Common myeloid progenitor, CD34-positive (primary cell): Measurements from ENCODE around the gene ATG10.

Experiments
- CTCF ChIA-PET: fragments of 350-600 bp; sonication (Branson Sonifier 250); formaldehyde crosslinking; loops from one replicate; lab custom pipeline; 2021; ENCODE audit warnings: antibody characterized with exemption; lab: Charles Lee
- POLR2A ChIA-PET: fragments of 350-600 bp; sonication (Branson Sonifier 250); formaldehyde crosslinking; loops from one replicate; lab custom pipeline; 2021; ENCODE audit warnings: antibody characterized with exemption; lab: Charles Lee
- DNase-seq, 3 donors: peaks; one replicate each; pipeline versions ENCODE4 v3.0.0 to v3.0.0-alpha.2; 2013
- H3K27ac ChIP-seq, 2 experiments: 1 replicate in 1 of 2; 2 replicates in 1 of 2; pipeline ENCODE4 v1.7.0; 2013; ENCODE audit warnings: inconsistent platforms in 2 of 2, low read length in 2 of 2, mild to moderate bottlenecking in 2 of 2, low read depth in 1 of 2, moderate library complexity in 1 of 2; ENCODE audit not compliant: severe bottlenecking in 2 of 2, insufficient read depth in 1 of 2, poor library complexity in 1 of 2
- H3K27me3 ChIP-seq, 5 experiments: replicated peaks in 2 of 5; 1 replicate in 3 of 5; 2 replicates in 2 of 5; pipeline versions ENCODE4 v1.6.1 to v1.7.0; 2013; ENCODE audit warnings: low read length in 4 of 5, mild to moderate bottlenecking in 2 of 5, moderate library complexity in 2 of 5, inconsistent platforms in 1 of 5; ENCODE audit not compliant: insufficient read depth in 5 of 5, control insufficient read depth in 4 of 5
- H3K36me3 ChIP-seq, 4 experiments: 1 replicate in 2 of 4; 2 replicates in 2 of 4; pipeline versions ENCODE4 v1.6.1 to v1.7.0; 2013; ENCODE audit warnings: low read length in 3 of 4, control low read depth in 1 of 4, mild to moderate bottlenecking in 1 of 4; ENCODE audit not compliant: control insufficient read depth in 4 of 4, insufficient read depth in 4 of 4
- H3K4me1 ChIP-seq, 4 experiments: 1 replicate in 3 of 4; 2 replicates in 1 of 4; pipeline versions ENCODE4 v1.6.1 to v1.7.1; 2013; ENCODE audit warnings: low read length in 3 of 4, mild to moderate bottlenecking in 3 of 4, control low read depth in 1 of 4, inconsistent platforms in 1 of 4, moderate library complexity in 1 of 4; ENCODE audit not compliant: control insufficient read depth in 4 of 4, insufficient read depth in 4 of 4; ENCODE audit errors: control extremely low read depth in 1 of 4
- H3K4me3 ChIP-seq, 7 experiments: 1 replicate in 4 of 7; 2 replicates in 3 of 7; pipeline versions ENCODE4 v1.5.1 to v1.7.0; 2013; ENCODE audit warnings: mild to moderate bottlenecking in 7 of 7, low read length in 6 of 7, moderate library complexity in 6 of 7, inconsistent platforms in 2 of 7, low read depth in 2 of 7, control low read depth in 1 of 7; ENCODE audit not compliant: insufficient read depth in 4 of 7, control insufficient read depth in 1 of 7; ENCODE audit errors: extremely low read depth in 1 of 7
- H3K9me3 ChIP-seq, 5 experiments: 1 replicate in 4 of 5; 2 replicates in 1 of 5; pipeline versions ENCODE4 v1.6.1 to v1.7.1; 2013; ENCODE audit warnings: low read length in 4 of 5, mild to moderate bottlenecking in 2 of 5, inconsistent platforms in 1 of 5, low read depth in 1 of 5, moderate library complexity in 1 of 5; ENCODE audit not compliant: control insufficient read depth in 4 of 5, insufficient read depth in 2 of 5; ENCODE audit errors: control extremely low read depth in 1 of 5
- WGBS: methylation state at CpG from one replicate; pipeline ENCODE4 v1.1.5; 2013; ENCODE audit not compliant: insufficient coverage; 5-methylcytosine and 5-hydroxymethylcytosine counted together

ATG10 gene

DNA sequence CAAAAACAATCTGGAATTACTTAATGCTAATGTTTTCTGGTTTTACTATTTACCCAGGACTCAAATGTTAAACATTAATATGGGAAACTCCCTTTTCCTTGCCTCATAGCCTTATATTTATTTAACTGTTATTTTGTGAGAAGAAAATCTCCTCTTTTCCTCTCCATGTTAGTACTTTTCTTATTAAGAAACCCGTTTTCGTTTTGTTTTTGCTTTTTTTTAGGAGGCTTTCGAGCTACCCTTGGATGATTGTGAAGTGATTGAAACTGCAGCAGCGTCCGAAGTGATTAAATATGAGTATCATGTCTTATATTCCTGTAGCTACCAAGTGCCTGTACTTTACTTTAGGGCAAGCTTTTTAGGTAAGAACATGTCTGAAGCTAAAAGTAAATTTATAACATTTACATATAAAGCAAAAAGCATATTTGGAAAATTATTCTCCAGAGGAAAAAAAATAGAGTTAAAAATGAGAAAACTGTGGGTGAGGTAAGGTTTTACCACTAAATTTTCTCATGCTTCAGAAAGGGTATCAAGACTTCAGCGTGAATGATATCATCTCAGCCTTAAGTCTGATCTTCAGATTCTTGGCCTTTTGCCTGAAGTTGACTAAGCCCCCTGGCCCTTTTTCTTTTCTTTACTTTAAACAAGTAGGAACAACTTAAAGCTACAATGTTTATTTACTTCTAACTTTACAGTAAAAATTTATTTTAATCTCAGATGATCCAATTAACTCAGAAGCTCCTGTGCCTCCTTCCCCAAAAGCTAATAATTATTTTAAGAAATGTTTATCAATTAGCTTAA, 192.6 kb downstream of the ATG10 start:
- H3K9me3 ChIP-seq, result no peaks in the 10 kb centered on the region
- CTCF ChIA-PET, result interaction anchor here (0.9 to 3.2 kb wide), 22 partner anchors 9 to 865 kb away, joined by 3 to 29 read pairs (median 4); no protein-coding TSS in a partner anchor
- H3K27ac ChIP-seq, result no peak overlapping the region
- H3K36me3 ChIP-seq, result peaks cover 0 to 2% (median 1%) of the 10 kb centered on the region in 4 experiments
- no peak overlapping the region for H3K4me3 ChIP-seq
- POLR2A ChIA-PET, result no interaction called here
- peaks cover 0 to 11% (median 5%) of the 10 kb centered on the region in 4 experiments for H3K4me1 ChIP-seq
- H3K27me3 ChIP-seq, result no peaks in the 10 kb centered on the region
- 83% methylated on average over 1 of the region's 6 CpGs for WGBS
- peak in 2 of 3 donors; percentile 34 to 38 for DNase-seq

DNA sequence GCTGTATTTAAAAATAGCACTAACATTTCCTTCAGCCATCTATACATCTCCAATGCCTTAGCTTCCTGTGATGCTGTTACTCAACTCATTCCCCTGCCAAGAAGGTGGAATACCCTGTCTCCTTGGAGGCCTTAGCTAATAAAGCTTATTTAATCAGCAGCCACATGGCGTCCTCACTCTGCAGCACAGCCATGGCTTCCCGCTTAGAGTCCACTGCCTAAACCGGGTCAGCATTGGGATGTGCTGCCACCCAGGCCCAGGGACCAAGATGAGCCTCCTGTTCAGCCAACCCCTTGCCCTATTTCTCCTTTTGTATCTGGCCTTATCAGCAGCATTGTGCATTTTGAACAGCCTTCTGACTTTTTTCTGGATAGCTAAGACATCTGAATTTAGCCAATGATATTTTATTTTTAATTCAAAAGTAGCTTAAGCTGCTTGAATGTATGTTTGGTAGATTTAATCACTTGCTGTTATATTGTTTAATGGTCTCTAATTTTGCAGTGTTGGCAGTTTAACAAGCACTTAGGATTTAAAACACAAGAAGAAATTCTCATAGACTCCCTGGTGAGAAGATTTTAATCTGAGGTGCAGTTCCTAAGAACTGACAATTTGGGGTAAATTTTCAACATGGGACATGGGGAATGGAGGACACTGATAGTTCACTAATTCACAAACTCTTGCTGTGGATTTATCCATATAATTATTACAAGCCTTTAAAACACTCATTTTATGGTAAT, 193.3 kb downstream of the ATG10 start:
- H3K27ac ChIP-seq, result no peak overlapping the region

DNA sequence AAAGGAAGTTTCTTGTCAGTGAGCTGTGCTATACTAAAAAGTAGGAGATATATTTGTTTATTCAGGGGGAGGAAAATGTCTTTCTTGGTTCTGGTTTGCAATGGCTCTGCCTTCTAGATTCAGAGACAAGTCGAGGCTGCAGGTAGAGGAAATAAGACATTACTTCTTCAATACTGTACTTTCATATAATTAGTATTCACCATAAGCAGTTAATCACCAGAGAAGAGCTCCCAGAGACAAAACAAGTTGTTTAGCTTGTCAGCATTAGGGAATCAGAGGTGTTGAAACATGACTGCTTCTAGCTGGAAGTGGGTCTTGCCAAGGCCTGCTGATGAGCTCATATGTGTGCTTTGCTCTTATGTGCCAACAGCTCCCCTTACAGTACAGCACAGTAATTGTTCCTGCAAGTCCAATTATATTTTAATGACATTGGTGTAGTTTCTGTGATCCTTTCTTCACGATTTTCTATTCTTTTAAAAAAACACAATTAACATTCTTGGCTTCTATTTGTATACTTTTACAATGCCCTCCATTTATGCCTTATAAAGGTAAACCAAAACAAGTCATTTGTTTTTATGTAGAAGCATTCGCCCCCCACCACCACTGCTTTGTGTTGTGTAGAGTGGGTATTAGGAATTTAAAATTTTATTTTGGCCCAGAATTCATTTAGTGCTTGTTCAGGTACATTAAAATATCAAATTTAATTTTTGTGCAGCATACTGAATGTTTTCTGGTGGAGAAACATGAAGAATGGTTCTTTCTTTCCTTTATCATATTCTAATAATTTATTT, 194.1 kb downstream of the ATG10 start:
- WGBS, result no CpG with 5 or more reads among the region's 3 CpGs
- DNase-seq, result peak; percentile 89 to 94 (median 94)

More for the DNA sequence above, 193.3 kb downstream of the ATG10 start:
- Histone ChIP-seq H3K27me3 (no peaks in the 10 kb centered on the region), H3K4me3 (no peak overlapping the region), H3K9me3 (no peaks in the 10 kb centered on the region), H3K36me3 (peaks cover 0 to 2% (median 1%) of the 10 kb centered on the region in 4 experiments), H3K4me1 (peaks cover 0 to 11% (median 5%) of the 10 kb centered on the region in 4 experiments)
- 80% methylated on average over 1 of the region's 3 CpGs for whole genome bisulfite sequencing
- ChIA-PET CTCF (interaction anchor here (0.5 to 3.2 kb wide), 38 partner anchors 8 to 866 kb away, joined by 3 to 29 read pairs (median 4); no protein-coding TSS in a partner anchor), POLR2A (no interaction called here)
- no peak for DNase-seq

DNA sequence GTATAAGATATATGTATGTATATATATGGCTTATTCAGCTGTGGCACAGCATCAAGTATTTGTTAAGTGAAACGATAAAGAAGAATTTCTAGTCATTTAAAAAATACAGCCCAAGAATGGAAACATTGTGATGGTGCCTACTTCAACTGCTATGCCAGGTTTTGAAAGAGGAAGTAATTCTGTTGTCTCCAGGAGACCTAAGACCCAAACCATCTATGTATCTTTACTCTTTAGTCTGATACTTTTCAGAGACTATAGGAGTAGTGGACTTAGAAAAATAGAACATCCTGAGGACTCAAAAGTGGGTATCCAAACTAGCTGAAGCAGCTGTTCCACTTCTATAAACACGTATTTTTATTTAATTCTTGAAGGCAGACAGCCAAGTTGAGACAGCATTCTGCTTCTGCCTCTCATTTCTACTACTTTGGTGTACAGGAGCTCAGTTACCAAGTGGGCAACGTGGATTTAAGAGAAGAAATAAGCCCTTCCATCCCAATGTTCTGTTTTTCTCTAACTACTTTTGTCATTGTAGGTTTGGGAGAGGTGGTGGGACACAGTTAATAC, 195.6 kb downstream of the ATG10 start:
- Histone ChIP-seq H3K4me1 (peaks cover 0 to 11% (median 5%) of the 10 kb centered on the region in 4 experiments), H3K36me3 (peaks cover 0 to 2% (median 1%) of the 10 kb centered on the region in 4 experiments), H3K27me3 (no peaks in the 10 kb centered on the region), H3K27ac (no peak overlapping the region), H3K4me3 (no peak overlapping the region), H3K9me3 (no peaks in the 10 kb centered on the region)
- CTCF ChIA-PET, result interaction anchor here (0.7 to 2.3 kb wide), 5 partner anchors 21 to 741 kb away, joined by 3 to 7 read pairs (median 3); no protein-coding TSS in a partner anchor
- POLR2A ChIA-PET, result no interaction called here
- WGBS, result 80% methylated on average over 2 of the region's 3 CpGs
- DNase-seq, result peak in 2 of 3 donors; percentile 43 to 45

More for the DNA sequence above, 194.1 kb downstream of the ATG10 start:
- CTCF ChIA-PET, result interaction anchor here (0.5 to 3.2 kb wide), 31 partner anchors 7 to 746 kb away, joined by 3 to 29 read pairs (median 4); no protein-coding TSS in a partner anchor
- Histone ChIP-seq H3K9me3 (no peaks in the 10 kb centered on the region), H3K36me3 (peaks cover 0 to 2% (median 1%) of the 10 kb centered on the region in 4 experiments), H3K4me1 (peaks cover 0 to 11% (median 5%) of the 10 kb centered on the region in 4 experiments), H3K27ac (no peak overlapping the region), H3K27me3 (no peaks in the 10 kb centered on the region), H3K4me3 (no peak overlapping the region)
- POLR2A ChIA-PET, result no interaction called here

DNA sequence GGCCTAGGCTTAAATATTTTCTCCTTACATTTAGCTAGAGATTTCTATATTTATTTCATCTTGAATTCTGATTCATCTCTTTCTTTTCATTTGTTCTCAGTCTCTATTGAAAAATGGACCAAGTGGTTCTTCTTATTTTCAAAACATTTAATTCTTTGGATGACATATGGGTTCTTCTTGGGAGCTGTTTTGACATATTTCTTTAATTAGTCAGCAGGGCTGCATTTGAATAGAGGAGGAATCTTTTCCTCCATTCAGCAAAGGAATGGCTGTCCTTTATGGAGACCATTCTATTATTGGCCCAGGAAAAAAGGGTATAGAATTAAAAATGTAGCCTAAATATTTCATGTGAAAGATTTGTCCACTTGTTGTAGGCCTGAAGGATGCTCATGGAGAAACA, 196.5 kb downstream of the ATG10 start:
- H3K9me3 ChIP-seq, result no peaks in the 10 kb centered on the region
- no peak overlapping the region for H3K27ac ChIP-seq
- CTCF ChIA-PET, result interaction anchor here (1.0 to 2.3 kb wide), 4 partner anchors 56 to 311 kb away, joined by 3 to 7 read pairs (median 4); no protein-coding TSS in a partner anchor
- POLR2A ChIA-PET, result interaction anchor here (0.6 kb wide), 1 partner anchor 406 kb away, joined by 3 read pairs; no protein-coding TSS in a partner anchor
- peaks cover 0 to 2% (median 1%) of the 10 kb centered on the region in 4 experiments for H3K36me3 ChIP-seq
- H3K4me1 ChIP-seq, result peaks cover 0 to 11% (median 5%) of the 10 kb centered on the region in 4 experiments
- H3K27me3 ChIP-seq, result no peaks in the 10 kb centered on the region
- no peak overlapping the region for H3K4me3 ChIP-seq
- DNase-seq, result no peak

DNA sequence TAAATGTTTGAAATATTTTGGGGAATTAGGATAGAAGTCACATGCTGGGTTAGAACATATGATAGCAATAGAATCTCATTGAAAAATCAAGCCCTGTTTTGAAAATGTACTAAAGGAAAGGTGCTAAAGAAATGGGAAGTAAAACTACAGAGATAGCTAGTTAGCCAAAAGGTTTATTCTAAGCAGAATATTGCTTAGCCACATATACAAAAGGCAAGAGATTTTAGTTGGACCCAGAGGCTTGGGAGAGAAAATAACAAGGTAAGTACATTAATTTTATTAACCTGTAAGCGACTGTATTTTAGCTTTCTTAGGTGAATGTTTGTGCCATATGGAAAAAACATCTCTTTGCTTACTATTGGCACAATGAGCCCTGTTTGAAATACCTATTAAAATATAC, 198.1 kb downstream of the ATG10 start:
- peaks cover 5 to 18% (median 12%) of the 10 kb centered on the region in 4 experiments for H3K4me1 ChIP-seq
- WGBS, result 100% methylated on average over 1 of the region's 1 CpG
- no peak overlapping the region for H3K4me3 ChIP-seq
- H3K9me3 ChIP-seq, result no peaks in the 10 kb centered on the region
- ChIA-PET POLR2A (no interaction called here), CTCF (no interaction called here)
- no peak for DNase-seq
- H3K36me3 ChIP-seq, result peaks cover 0 to 2% (median under 1%) of the 10 kb centered on the region in 4 experiments
- H3K27ac ChIP-seq, result no peak overlapping the region
- H3K27me3 ChIP-seq, result no peaks in the 10 kb centered on the region
